Right atrium auricular region (tissue), 2 donors: ENCODE data around the gene CNPPD1. TPM values are rescaled to one million over a fixed set of nuclear protein-coding genes. Genes with fewer than 3 reads are reported as not detected.
A peak's percentile ranks its signal among the peaks of the same experiment; 100 is the strongest.

Source experiments
- DNase-seq: peaks from one replicate; pipeline ENCODE4 v3.0.0-alpha.2; 2019; ENCODE audit warnings: low spot score
- H3K27ac ChIP-seq, 2 donors: fragments of 200-600 bp; sonication (generic); 1 replicate in 1 of 2; 2 replicates in 1 of 2; pipeline ENCODE4 v1.5.1; 2016 to 2019
- H3K27me3 ChIP-seq, 2 donors: fragments of 200-600 bp; sonication (generic); one replicate each; pipeline versions ENCODE4 v1.5.1 to v1.6.0; 2017 to 2019
- H3K36me3 ChIP-seq: fragments of 200-600 bp; sonication (generic); one replicate; pipeline ENCODE4 v1.5.1; 2016
- H3K4me1 ChIP-seq, 2 donors: fragments of 200-600 bp; sonication (generic); one replicate each; pipeline versions ENCODE4 v1.5.1 to v1.6.0; 2017 to 2019
- H3K4me3 ChIP-seq, 2 donors: fragments of 200-600 bp; sonication (generic); 1 replicate in 1 of 2; 2 replicates in 1 of 2; pipeline ENCODE4 v1.5.1; 2017 to 2019; ENCODE audit warnings: mild to moderate bottlenecking in 1 of 2, moderate library complexity in 1 of 2
- H3K9me3 ChIP-seq, 2 donors: fragments of 200-600 bp; sonication (generic); one replicate each; pipeline ENCODE4 v1.5.1; 2019
- total RNA-seq, 2 donors: library from RNA; depleted of rRNA; stranded (reverse); fragments of >200 nt; gene quantifications; one replicate each; pipeline ENCODE4 v1.1.0, GENCODE V29; 2016
- TF ChIP-seq, protein P1 (sequence below), 2 donors: fragments of 200-600 bp; sonication (generic); IDR thresholded peaks; one replicate each; pipeline ENCODE4 v1.5.1; 2019; ENCODE audit warnings: antibody characterized with exemption in 2 of 2

The CNPPD1 gene
- total RNA-seq, 2 donors from 2014 or later: 32.4 to 42.3 TPM

DNA sequence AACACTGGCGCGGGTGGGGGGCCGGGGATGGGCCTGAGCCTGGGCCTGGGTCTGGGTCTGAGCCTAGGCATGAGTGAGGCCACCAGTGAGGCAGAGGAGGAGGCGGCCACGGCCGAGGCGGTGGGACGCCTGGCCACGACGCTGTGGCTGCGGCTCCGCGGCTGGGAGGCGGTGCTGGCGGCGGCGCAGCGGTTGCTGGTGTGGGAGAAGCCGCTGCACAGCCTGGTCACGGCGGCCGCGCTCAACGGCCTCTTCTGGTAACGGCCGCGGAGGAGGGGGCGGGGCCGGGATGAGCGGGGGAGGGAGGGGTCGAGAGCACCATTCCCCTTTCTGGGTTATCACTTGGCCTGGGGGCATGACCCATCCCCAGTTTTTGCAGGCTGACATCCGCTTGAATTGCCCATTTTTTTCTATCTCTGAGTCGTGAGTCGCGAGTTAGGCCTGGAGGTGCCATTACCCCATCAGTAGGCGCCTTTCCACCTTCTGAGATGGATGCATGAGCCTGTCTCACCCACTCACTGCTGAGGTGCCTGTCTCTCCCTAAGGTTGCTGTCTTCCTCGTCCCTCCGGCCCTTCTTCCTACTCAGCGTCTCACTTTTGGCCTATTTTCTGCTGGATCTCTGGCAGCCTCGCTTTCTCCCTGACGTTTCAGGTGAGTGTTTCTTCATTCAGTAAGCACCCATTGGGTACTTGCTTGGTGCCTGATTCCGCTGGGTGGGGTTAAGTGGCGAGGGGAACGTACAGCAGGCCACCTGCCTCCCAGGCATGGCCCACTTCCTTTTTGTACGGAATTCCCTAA, 1.9 kb upstream of the CNPPD1 start:
- Histone ChIP-seq H3K27ac (peak overlapping the region; percentile 98 to 99), H3K27me3 (no peaks in the 10 kb centered on the region), H3K36me3 (peaks cover 53% of the 10 kb centered on the region), H3K4me1 (peaks cover 0 to 34% of the 10 kb centered on the region in 2 donors), H3K9me3 (no peaks in the 10 kb centered on the region), H3K4me3 (peak overlapping the region; percentile 98 to 99)
- DNase-seq: peak; percentile 60
- TF ChIP-seq, protein P1, sequence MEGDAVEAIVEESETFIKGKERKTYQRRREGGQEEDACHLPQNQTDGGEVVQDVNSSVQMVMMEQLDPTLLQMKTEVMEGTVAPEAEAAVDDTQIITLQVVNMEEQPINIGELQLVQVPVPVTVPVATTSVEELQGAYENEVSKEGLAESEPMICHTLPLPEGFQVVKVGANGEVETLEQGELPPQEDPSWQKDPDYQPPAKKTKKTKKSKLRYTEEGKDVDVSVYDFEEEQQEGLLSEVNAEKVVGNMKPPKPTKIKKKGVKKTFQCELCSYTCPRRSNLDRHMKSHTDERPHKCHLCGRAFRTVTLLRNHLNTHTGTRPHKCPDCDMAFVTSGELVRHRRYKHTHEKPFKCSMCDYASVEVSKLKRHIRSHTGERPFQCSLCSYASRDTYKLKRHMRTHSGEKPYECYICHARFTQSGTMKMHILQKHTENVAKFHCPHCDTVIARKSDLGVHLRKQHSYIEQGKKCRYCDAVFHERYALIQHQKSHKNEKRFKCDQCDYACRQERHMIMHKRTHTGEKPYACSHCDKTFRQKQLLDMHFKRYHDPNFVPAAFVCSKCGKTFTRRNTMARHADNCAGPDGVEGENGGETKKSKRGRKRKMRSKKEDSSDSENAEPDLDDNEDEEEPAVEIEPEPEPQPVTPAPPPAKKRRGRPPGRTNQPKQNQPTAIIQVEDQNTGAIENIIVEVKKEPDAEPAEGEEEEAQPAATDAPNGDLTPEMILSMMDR (IDR thresholded peaks at IDR 0.05): no peak

DNA sequence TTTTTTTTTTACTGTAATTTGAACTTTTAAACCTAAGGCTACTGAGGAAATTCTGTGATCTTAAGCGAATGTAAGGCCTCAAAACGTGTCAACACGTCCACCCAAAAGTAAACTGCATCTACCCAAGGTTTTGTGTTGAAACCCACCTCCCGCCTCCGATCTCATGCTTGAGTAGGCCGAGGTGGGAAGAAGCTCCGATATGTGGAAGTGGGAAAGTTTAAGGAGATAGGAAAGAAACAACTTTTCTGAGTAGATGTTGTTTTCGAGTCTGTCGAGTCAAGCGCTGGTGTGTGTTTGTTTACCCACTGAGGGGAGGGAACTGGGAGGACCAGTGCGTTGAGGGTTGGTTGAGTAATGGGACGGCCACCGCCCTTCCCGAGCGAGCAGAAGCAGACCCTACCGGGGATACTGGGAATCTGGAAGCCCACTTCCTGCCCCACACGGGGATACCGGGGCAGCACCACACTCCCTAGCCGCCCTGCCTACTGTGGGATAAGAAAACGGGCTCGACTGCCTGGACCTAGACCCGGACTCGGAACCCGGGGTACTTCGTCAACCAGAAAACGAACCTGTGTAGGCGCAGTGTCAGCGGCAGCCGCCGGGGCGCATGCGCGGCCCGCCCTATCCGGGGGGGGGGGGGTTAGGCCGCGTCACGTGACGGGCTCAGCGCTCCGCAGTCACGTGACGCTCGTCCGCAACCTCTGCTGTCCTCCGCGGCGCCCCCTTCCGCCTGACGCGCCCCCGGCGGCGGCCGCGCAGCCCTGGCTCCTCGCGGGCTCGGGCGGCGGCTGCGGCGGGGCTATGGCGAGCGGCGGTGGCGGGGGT, 1.0 kb upstream of the CNPPD1 start, which contains the start of gene RETREG2:
Gene RETREG2, plus strand, starts transcription at position 724 of the 825 bp plus-strand sequence. Its CDS starts 78 bp downstream, at position 802.
- no peaks in the 10 kb centered on the region for H3K27me3 ChIP-seq
- H3K36me3 ChIP-seq: peaks cover 53% of the 10 kb centered on the region
- DNase-seq: peak; percentile 95
- H3K27ac ChIP-seq: peak within 1 kb of the TSS; percentile 98 to 99
- H3K4me3 ChIP-seq: peak within 1 kb of the TSS; percentile 98 to 99
- H3K4me1 ChIP-seq: peaks cover 0 to 34% of the 10 kb centered on the region in 2 donors
- no peaks in the 10 kb centered on the region for H3K9me3 ChIP-seq
- TF ChIP-seq, protein P1 (IDR thresholded peaks at IDR 0.05): peak; percentile 52 to 64

DNA sequence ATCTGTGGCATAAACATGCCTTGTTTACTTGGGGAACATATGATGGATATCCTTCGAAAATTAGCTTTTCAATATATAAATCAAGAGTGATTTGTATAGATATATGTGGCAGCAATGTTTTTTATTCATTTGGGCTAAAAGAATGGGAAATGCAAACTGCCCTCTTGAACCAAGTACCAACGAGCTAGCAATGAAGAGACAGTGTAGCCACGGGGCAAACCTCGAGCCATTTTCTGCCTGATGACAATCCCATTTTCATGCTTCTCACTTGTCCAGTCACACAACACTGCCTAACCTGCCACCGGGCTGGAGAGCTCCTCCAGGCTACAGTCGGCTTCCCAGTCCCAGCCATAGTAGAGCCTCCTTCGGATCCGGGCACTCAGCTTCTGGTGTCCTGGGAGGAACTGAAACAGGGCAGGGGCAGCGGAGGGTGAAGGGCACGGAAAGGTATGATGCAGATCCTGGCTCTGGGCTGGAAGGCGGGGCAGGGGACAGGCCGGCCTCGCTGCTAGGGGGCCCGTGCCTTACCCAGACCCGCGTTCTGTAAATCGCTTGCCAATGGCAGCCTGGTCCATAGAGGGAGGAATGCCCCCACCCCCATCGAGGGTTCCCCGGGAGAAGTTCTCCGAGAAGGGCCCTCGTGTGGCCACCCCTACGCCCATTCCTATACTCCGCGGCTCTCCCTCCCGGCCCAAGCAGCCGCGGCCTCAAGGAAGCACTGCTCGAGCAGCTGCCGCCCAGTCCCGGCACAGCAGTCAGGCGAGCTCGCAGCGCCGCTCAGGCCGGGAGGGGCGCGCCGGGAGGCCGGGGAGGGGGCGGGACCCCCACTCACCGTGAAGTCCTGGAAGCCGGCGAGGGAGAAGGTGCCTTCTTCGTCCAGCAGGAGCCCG, 552 bp downstream of the CNPPD1 start:
- DNase-seq: peak; percentile 65
- Histone ChIP-seq H3K4me3 (peak overlapping the region; percentile 98 to 99), H3K9me3 (no peaks in the 10 kb centered on the region), H3K4me1 (peaks cover 0 to 40% of the 10 kb centered on the region in 2 donors), H3K27ac (peak overlapping the region; percentile 98 to 99), H3K36me3 (peaks cover 41% of the 10 kb centered on the region), H3K27me3 (no peaks in the 10 kb centered on the region)
- TF ChIP-seq, protein P1 (IDR thresholded peaks at IDR 0.05): peak in 1 of 2 donors; percentile 55

DNA sequence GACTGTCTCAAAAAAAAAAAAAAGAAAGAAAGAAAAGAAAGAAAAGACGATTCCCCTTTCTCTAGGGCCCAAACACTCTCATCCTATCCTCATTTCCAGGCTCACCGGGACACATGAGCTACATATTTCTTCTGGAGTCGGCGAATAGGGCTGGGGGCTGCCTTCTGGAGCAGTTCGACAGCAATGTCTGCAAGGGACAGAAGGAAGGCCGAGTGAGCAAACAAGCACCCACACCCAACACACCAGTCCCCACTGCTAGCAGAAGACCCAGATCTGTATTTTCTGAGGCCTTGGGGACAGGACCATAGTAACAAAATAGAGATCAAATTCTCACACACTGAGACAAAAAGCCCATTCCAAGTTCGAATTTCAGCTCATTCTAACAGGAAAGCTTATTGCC, 1.2 kb downstream of the CNPPD1 start:
- Histone ChIP-seq H3K4me1 (peaks cover 0 to 47% of the 10 kb centered on the region in 2 donors), H3K9me3 (no peaks in the 10 kb centered on the region), H3K27me3 (no peaks in the 10 kb centered on the region), H3K4me3 (peak overlapping the region in 1 of 2 donors; percentile 99), H3K36me3 (peaks cover 35% of the 10 kb centered on the region), H3K27ac (peak overlapping the region; percentile 98 to 99)
- TF ChIP-seq, protein P1 (IDR thresholded peaks at IDR 0.05): no peak
- DNase-seq: no peak

DNA sequence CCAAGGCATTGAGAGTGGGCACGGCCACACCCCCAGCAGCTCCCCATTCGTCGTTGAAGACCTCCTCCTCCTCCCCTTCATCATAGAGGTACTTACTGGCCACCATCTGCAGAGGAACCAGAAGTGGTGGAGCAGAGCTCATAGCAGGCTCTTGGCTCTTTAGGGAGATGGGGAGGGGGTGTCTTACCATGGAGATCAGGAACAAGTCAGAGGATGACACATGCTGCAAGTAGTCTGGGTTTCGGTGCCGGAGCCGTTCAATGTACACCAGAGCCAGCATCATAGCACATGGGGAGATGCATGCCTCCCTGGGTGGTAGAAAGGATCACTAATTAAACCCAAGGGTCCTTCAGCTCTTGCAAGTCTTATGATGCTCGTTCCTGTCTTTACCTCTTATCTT, 1.9 kb downstream of the CNPPD1 start:
- Histone ChIP-seq H3K36me3 (peaks cover 28% of the 10 kb centered on the region), H3K4me3 (no peak overlapping the region), H3K9me3 (no peaks in the 10 kb centered on the region), H3K4me1 (peaks cover 0 to 43% of the 10 kb centered on the region in 2 donors), H3K27ac (no peak overlapping the region), H3K27me3 (no peaks in the 10 kb centered on the region)
- DNase-seq: no peak
- TF ChIP-seq, protein P1 (IDR thresholded peaks at IDR 0.05): no peak
